ENCODE measurements around the gene PDZD2. TPM values are rescaled to one million over a fixed set of nuclear protein-coding genes. Genes with fewer than 3 reads are reported as not detected.

PDZD2 gene
- total and polyA plus RNA-seq, 12 donors: 2.2 to 10.3 (median 5.0) TPM

GRCh38 chr5:31640573-31640972 lies 1.6 kb downstream of the PDZD2 start:
- intact Hi-C loops (cut with DNase I): loop anchor here in 1 of 2 donors (5.0 kb wide), 1 partner anchor 63 kb away; no protein-coding TSS in a partner anchor

GRCh38 chr5:31641059-31641458 lies 2.1 kb downstream of the PDZD2 start:
- intact Hi-C loops (cut with DNase I): loop anchor here in 1 of 2 donors (5.0 kb wide), 1 partner anchor 64 kb away; no protein-coding TSS in a partner anchor
- 92 to 97% (median 95%) methylated on average over 4 of the region's 4 CpGs for WGBS, 4 donors
- no peak for TF ChIP-seq CTCF (IDR thresholded peaks at IDR 0.05)
- H3K4me1 ChIP-seq (replicated peaks in 1 of 2): peaks cover 12 to 27% of the 10 kb centered on the region in 2 donors
- no peak for DNase-seq
- H3K36me3 ChIP-seq (replicated peaks in 1 of 2): no peaks in the 10 kb centered on the region
- no peak overlapping the region for H3K27ac ChIP-seq
- no peaks in the 10 kb centered on the region for H3K9me3 ChIP-seq (replicated peaks in 1 of 3)
- H3K27me3 ChIP-seq: no peaks in the 10 kb centered on the region
- H3K4me3 ChIP-seq: no peak overlapping the region

More at GRCh38 chr5:31640573-31640972, 1.6 kb downstream of the PDZD2 start:
- no peaks in the 10 kb centered on the region for H3K36me3 ChIP-seq (replicated peaks in 1 of 2)
- H3K27me3 ChIP-seq: no peaks in the 10 kb centered on the region
- H3K27ac ChIP-seq: no peak overlapping the region
- WGBS, 4 donors: 96 to 100% (median 97%) methylated on average over 1 of the region's 1 CpG
- H3K9me3 ChIP-seq (replicated peaks in 1 of 3): no peaks in the 10 kb centered on the region
- peaks cover 12 to 32% of the 10 kb centered on the region in 2 donors for H3K4me1 ChIP-seq (replicated peaks in 1 of 2)
- H3K4me3 ChIP-seq: no peak overlapping the region
- DNase-seq: no peak
- TF ChIP-seq CTCF (IDR thresholded peaks at IDR 0.05) (no peak), POLR2A (IDR thresholded peaks at IDR 0.05) (no peak)

GRCh38 chr5:31641575-31641974 lies 2.6 kb downstream of the PDZD2 start:
- no peaks in the 10 kb centered on the region for H3K9me3 ChIP-seq (replicated peaks in 1 of 3)
- no peak for DNase-seq
- H3K4me1 ChIP-seq (replicated peaks in 1 of 2): peaks cover 10 to 24% of the 10 kb centered on the region in 2 donors
- no peaks in the 10 kb centered on the region for H3K36me3 ChIP-seq (replicated peaks in 1 of 2)
- TF ChIP-seq POLR2A (IDR thresholded peaks at IDR 0.05) (no peak), CTCF (IDR thresholded peaks at IDR 0.05) (no peak)
- intact Hi-C loops (cut with DNase I): loop anchor here in 1 of 2 donors (5.0 kb wide), 1 partner anchor 64 kb away; no protein-coding TSS in a partner anchor
- no peak overlapping the region for H3K4me3 ChIP-seq
- WGBS, 4 donors: 85 to 98% (median 92%) methylated on average over 5 of the region's 5 CpGs
- no peaks in the 10 kb centered on the region for H3K27me3 ChIP-seq
- H3K27ac ChIP-seq: no peak overlapping the region

- intact Hi-C loops (cut with DNase I): no loop called here
- no peak for DNase-seq
- TF ChIP-seq CTCF (IDR thresholded peaks at IDR 0.05) (no peak), POLR2A (IDR thresholded peaks at IDR 0.05) (no peak)
- no peaks in the 10 kb centered on the region for H3K27me3 ChIP-seq
- WGBS, 4 donors: 77 to 82% (median 80%) methylated on average over 9 to 11 of the region's 11 CpGs
- H3K9me3 ChIP-seq (replicated peaks in 1 of 3): no peaks in the 10 kb centered on the region
- no peak overlapping the region for H3K4me3 ChIP-seq
- H3K4me1 ChIP-seq (replicated peaks in 1 of 2): no peaks in the 10 kb centered on the region
- no peak overlapping the region for H3K27ac ChIP-seq
- H3K36me3 ChIP-seq (replicated peaks in 1 of 2): no peaks in the 10 kb centered on the region
These were observed 6.6 kb downstream of the PDZD2 start for GRCh38 chr5:31645420-31646081.
